HG03066 (cell line): ENCODE data around the gene ARHGEF16.

Experiments
- ATAC-seq: cut with Tn5 transposase; IDR thresholded peaks from one replicate; pipeline ENCODE4 v1.9.1; 2021; ENCODE audit warnings: low read depth; ENCODE audit not compliant: unreplicated experiment

ARHGEF16 gene

DNA sequence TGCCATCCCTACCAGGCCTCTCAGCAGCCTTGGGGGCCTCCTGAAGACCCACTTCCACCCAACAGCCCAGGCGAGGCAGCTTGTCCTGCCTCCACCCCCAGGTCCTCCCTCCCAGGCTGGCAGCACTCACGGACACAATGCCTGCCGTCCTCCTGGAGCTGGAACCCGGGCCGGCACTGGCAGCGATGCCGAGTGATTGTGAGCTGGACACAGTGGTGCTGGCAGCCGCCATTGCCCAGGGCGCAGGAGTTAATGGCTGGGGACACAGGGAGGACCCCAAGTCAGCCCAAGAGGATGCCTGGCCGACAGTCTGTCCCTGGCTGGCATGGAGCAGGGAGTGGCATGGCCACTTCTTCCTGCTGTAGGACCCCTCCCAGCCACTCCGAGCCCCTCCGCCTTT, 60.8 kb downstream of the ARHGEF16 start:
- no peak for ATAC-seq

DNA sequence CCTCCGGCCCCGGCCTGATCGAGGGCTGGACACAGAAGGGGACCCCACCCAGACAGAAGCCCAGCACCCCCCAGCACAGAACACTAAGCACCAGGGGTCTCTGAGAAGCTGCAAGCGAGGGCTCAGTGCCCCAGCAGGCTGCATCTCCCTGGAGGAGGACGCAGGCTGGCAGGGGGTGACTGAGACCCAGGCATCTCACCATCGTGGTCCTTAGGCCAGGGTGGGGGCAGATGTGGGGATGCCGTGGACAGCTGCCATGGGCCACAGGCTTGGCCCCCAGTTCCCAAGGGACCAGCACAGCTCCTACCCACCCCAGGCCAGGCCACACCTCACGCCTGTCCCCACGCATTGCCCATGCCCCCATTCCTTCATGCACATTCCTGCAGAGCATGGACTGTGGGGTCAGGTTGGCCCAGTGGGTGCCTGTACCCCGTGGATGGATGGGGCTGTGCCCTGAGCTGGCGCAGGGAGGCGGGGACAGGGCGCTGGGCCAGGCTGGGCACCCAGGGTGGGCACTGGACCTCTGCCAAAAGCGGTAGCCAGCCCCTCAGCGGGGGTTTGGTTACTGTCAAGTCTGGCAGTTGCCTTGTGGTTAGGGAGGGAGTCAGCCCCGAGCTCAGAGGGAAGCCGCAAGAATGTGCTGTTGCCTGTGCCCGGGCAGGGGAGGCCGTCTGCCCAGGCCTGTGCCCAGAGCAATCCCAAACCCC, 61.5 kb downstream of the ARHGEF16 start:
- ATAC-seq, result no peak

GRCh38 chr1:3516481-3516869, 62.0 kb downstream of the ARHGEF16 start:
- ATAC-seq, result no peak

DNA sequence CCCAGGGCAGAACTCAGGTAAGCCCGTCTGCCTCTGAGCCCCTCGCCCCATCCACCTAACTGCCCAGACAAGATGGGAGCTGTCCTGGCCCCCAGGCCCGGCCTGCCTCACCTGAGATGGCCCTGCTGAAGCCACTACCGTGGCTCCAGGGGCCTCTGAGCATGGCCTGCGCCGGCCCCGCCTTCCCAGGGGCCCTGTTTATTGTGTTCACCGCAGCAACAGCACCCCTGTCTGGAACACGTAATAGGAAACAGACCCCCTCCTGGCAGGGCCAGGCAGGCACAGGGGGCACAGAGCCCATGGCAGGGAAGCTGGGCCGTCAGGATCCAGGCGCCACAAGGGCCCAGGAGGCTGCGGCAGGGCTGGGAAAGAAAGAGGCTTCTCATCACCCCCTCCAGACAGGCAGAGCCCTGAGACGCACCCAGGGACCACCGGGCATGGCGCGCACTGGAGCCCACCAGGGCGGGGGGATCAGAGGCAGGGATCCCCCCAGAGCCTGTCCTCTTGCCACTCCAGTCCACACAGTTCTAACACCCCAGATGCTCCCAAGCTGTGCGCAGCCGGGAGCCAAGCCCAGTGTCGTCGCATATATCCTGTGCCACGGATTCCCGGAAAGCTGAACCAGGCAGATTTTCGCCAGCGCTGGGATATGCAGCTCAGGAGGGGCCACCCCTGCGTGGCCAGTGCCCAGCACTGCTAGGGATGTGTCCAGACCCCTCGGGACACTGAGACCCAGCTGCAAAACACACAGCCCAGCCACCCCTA, 62.6 kb downstream of the ARHGEF16 start:
- ATAC-seq, result no peak

DNA sequence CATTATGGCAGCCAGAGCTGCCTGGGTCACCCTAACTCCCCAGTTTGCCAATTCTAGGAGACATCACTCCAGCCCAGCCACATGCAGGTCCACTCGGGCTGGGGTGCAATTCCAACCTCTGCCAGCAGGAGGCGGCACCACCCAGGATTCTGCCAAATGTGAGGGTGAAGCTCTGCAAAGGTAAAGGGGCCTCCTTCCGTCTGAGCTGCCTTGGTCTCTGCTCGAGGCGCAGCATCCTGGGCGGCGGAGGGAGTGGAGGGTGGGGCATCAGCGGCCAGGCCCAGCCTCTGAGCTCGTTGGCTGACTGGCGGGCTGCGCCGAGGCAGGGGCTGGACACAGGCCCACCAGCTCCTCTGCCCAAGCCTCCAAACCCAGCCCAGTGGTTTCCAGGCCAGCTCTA, 63.8 kb downstream of the ARHGEF16 start:
- no peak for ATAC-seq

- no peak for ATAC-seq
Measured at GRCh38 chr1:3518756-3519155, 64.3 kb downstream of the ARHGEF16 start.

- ATAC-seq, result no peak
Measured at GRCh38 chr1:3519301-3519885, 64.9 kb downstream of the ARHGEF16 start.

DNA sequence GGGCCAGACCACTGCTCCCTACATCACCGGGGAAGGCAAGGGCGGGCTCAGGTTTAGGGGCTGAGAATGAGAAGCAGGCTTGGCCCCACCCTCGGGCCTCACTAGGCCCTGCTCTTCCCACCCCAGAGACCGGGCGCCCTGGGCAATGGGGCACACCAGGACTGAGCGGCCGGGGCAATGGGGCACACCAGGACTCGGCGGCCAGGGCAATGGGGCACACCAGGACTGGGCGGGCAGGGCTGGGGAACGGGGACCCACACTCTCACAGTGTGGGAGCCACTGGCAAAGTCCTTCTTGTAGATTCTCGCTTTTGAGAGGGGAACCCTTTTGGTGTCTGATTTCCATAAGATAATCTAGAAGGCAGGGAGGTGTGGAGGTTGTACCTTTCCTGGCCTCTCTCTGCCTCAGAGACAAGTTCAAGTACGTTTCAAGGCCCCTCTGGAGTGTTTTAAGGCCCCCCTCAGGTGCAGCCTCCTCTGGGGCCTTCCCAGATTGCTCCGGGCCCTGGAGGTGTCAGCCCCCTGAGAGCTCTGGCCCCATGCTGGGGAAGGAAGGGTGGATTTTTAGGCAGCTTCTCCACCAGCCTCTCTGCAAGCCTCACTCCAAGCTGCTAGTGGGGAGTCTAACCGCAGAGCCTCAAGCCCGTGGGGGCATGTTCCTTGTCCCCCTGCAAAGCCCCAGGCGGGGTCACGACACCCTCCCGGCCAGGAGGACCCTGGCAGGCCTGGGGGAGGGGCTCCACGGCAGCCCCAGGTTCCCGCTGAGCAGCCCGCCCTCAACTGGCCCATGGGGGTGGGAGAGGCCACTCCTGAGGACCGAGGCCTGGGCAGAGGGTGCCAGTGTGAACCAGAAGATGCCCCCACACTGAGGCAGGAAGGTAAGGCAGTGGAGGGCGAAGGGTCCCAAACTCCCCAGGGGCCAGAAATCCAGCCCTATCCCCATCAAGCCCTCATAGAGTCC, 66.2 kb downstream of the ARHGEF16 start:
- no peak for ATAC-seq

DNA sequence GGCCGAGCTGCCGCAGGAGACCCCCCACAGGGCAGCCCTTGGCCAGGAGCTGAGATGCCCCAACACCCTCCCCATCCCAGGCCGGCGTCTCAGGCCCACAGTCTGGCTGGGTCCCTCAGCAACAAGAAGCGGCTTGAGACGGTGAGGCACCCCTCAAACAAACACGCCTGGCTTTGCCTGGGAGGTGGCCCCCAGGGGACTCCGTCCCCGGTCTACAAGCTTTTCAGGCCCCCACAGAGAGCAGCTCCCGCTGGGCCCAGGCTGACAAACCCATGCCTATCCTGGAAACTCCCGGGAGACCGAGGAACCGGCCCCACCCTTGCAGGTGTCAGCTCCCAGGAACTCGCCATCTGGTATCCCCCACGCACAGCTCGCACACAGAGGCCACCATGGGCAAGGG, 67.0 kb downstream of the ARHGEF16 start:
- ATAC-seq, result no peak

DNA sequence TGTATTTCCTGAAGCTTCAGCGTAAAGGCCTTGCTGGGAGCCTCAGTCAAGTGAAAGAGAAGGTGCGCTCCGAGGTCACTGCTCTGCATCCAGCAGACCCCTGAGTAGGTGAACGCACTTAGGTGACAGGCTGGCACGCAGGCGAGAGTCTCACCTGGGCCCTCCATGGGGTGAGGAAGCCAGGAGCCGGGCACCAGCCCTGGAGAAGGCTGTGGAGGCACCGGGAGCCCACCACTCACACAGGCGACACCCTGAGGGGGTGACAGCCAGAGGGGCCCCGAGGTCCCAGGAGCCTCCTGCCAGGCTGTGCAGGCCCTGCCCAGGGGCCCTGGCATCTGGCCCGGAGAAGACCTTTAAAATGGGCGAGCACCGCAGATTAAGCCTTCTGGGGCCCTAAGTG, 67.6 kb downstream of the ARHGEF16 start:
- ATAC-seq, result no peak

GRCh38 chr1:3522564-3523265, 68.2 kb downstream of the ARHGEF16 start:
- ATAC-seq, result no peak

DNA sequence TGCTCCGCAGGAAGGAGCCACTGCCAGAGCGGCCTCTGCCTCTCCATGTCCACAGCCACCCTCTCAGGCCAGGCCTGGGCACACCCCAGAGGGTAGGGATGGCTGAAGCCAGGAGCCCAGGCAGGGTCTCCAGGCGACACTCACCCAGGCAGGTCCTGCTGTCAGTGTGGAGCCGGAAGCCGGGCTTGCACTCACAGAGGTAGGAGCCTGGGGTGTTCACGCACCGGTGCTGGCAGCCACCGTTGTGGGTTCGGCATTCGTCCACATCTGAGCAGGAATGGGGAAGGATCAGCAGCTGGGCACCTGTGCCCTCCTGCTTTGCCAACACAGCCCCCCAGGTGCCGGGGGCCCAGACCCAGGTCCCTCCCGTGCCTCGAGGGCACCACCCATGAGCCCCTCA, 69.5 kb downstream of the ARHGEF16 start:
- ATAC-seq, result no peak

GRCh38 chr1:3524556-3525203, 70.2 kb downstream of the ARHGEF16 start:
- no peak for ATAC-seq

DNA sequence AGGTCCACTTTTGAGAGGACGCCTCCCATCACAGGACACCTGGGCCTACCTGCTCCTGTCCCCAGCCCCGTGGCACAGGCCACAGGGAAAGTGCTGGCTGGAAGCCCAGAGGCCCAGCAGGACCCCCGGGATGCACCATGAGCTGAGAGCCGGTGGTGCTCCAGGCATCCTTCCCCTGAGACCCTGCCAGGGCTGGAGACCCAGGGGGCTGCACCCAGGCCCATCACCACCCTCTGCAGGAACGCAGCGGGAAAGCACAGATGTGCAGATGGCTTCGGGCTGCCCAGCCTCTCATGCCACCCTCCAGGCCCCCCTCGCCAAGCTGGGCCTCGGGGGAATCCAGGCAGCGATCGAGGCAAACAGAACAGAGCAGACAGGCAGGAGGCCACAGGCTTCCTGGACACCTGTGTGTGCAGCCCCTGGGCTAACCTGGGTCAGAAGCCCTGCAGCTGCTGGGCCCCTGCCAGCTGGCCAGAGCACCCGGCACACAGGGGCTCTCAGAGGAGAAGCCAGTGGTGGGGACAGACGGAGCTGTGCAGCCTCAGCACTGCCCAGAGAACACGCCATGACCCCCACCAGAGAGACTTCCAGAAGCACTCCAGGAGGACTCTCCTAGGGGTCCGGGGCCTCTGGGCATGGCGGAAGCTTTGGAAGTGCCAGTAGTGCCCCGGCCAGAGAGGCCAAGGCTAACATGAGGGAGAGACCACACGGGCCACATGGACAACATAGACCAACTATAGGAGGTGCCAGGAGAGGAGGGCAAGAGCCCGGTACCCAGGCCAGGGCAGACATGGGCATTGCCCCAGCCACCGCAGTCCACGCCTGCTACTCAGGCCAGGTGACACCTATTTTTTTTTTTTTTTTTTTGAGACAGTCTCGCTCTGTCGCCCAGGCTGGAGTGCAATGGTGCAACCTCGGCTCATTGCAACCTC, 71.4 kb downstream of the ARHGEF16 start:
- no peak for ATAC-seq

DNA sequence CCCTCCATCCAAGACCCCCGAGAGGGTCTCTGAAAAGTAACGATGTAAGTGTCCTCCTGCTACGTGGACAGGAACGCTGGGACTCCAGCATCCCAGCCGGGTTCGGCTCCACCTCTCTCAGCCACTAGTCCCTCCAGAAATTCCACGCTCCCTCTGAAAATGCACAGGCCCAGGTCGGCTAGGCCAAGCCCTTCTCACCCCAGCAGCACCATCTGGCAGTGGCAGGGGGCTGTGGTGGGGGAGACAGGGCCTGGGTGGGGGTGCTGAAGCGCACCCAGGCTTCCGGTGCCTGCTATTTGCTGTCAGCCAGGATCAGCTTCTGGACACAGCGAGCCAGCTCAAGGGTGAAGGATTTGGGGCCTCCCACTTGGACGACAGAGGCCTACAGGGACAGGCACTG, 73.3 kb downstream of the ARHGEF16 start:
- ATAC-seq, result no peak

DNA sequence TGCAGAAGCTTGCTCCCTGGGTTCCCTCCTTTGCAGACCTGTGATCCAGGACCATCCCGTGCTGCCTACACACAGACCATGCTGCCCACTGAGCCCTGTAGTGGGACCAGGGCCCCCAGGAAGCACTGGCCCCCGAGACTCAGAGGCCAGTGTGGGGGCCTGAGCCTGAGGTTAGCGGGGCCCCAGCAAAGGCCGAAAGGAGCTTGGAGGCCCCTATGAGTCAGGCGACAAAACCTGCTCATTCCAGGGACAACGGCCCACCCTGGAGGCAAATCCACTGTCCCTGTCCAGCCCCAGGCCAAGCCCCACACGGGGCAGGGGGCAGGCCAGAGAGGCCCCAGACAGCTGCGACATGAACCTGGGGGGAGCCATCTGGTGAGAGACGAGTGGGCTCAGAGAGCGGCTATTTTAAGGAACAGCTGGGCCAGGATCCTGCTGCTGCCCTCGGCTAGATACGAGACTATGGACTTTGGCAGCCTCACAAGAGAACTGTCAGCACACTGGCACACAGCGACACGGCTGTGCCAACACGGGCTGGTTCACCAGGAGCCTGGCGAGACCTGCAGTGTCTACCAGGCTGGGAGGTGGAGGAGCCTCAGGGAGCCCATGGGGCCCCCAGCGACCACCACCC, 74.7 kb downstream of the ARHGEF16 start:
- no peak for ATAC-seq

DNA sequence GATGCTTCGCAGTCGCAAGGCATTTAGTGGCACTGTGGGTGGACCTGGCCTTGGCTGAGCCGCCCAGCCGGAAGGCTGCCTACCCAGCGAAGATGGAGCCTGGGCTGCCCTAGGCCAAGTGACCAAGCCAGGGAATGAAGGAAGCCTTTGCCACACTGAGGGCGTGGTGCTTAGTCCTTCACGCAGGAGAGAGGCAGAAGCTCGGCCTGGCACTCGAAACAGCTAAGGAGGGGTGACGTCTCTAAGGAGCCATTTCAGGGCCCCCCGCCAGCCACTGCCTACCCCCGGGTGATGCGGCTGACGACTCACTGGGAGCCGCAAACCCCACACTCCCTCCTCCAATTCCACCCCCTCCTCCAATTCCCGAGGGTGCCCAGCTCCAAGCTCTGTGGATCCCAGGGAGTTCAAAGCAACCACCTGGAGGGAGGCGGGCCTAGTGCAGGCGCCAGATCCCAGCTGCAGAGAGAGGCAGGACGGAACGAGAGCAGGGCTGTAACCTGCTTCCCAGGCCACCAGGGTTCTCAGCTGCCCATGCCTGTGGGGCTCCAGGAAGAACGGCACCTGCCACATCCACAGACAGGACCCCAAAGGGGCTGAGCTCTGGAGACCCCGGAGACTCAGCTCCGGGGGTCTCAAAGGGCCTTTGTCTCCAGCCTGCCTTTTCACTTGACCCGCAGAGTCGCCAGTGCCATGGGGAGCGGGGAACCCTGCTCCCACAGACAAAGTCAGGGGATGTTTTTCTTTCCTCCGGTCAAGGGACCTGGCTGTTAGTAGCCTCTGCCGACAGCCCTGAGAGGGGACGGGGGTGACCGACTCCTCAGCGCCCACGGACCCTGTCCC, 75.8 kb downstream of the ARHGEF16 start:
- ATAC-seq, result no peak
